ENCODE measurements around the gene MANEA.
"Not testable (repeated sequence)": the region's sequence is repeated elsewhere in the genome, so short reads cannot be mapped to it uniquely, and the experiment has no call there.

MANEA gene

GRCh38 chr6:95545686-95546085 is 31.6 kb upstream of the MANEA start:
- no peak for TF ChIP-seq CTCF (IDR thresholded peaks at IDR 0.05; ENCODE audit: borderline replicate concordance, control extremely low read depth, extremely low read depth, insufficient read depth, missing control alignments)
- no peak for DNase-seq (ENCODE audit: low spot score)
- in situ Hi-C loops (cut with MboI; ENCODE audit: low sequenced_read_pairs, unreplicated experiment): no loop called here

- DNase-seq (ENCODE audit: low spot score): no peak
- TF ChIP-seq CTCF (IDR thresholded peaks at IDR 0.05; ENCODE audit: borderline replicate concordance, control extremely low read depth, extremely low read depth, insufficient read depth, missing control alignments): no peak
- in situ Hi-C loops (cut with MboI; ENCODE audit: low sequenced_read_pairs, unreplicated experiment): no loop called here
Observed at GRCh38 chr6:95546148-95546547, 31.2 kb upstream of the MANEA start.

- DNase-seq (ENCODE audit: low spot score): no peak
- no peak for TF ChIP-seq CTCF (IDR thresholded peaks at IDR 0.05; ENCODE audit: borderline replicate concordance, control extremely low read depth, extremely low read depth, insufficient read depth, missing control alignments)
- in situ Hi-C loops (cut with MboI; ENCODE audit: low sequenced_read_pairs, unreplicated experiment): no loop called here
Observed at GRCh38 chr6:95547043-95547442, 30.3 kb upstream of the MANEA start.

- no peak for DNase-seq (ENCODE audit: low spot score)
- TF ChIP-seq CTCF (IDR thresholded peaks at IDR 0.05; ENCODE audit: borderline replicate concordance, control extremely low read depth, extremely low read depth, insufficient read depth, missing control alignments): no peak
- in situ Hi-C loops (cut with MboI; ENCODE audit: low sequenced_read_pairs, unreplicated experiment): no loop called here
Observed at GRCh38 chr6:95548188-95548786, 29.0 kb upstream of the MANEA start.

- in situ Hi-C loops (cut with MboI; ENCODE audit: low sequenced_read_pairs, unreplicated experiment): no loop called here
- no peak for DNase-seq (ENCODE audit: low spot score)
- TF ChIP-seq CTCF (IDR thresholded peaks at IDR 0.05; ENCODE audit: borderline replicate concordance, control extremely low read depth, extremely low read depth, insufficient read depth, missing control alignments): no peak
Observed at GRCh38 chr6:95551678-95552324, 25.5 kb upstream of the MANEA start.

- no peak for TF ChIP-seq CTCF (IDR thresholded peaks at IDR 0.05; ENCODE audit: borderline replicate concordance, control extremely low read depth, extremely low read depth, insufficient read depth, missing control alignments)
- DNase-seq (ENCODE audit: low spot score): no peak
- in situ Hi-C loops (cut with MboI; ENCODE audit: low sequenced_read_pairs, unreplicated experiment): no loop called here
Observed at GRCh38 chr6:95553880-95554279, 23.5 kb upstream of the MANEA start.

GRCh38 chr6:95560956-95561355 is 16.4 kb upstream of the MANEA start:
- in situ Hi-C loops (cut with MboI; ENCODE audit: low sequenced_read_pairs, unreplicated experiment); DNase-seq (ENCODE audit: low spot score): not testable (repeated sequence)
